ENCODE measurements around the gene ATP7A. TPM values are rescaled to one million over a fixed set of nuclear protein-coding genes. Genes with fewer than 3 reads are reported as not detected.

Gene ATP7A
- polyA plus RNA-seq, 2 of the 4 experiments (the other 2 are of a cell fraction), result 6.5 to 12.2 TPM

GRCh38 chrX:77894921-77895886 is 15.3 kb upstream of the ATP7A start, which contains the start of gene MAGT1:
TSS of gene MAGT1 (minus strand) at chrX:77895435. CDS start at chrX:77895410, 25 bp downstream.
- Histone ChIP-seq H3K4me1 (0 out of 3 replicates have a peak, but pooled peaks cover 8% of the 10 kb centered on the region), H3K27ac (peak within 1 kb of the TSS; percentile 83 to 95), H3K9me3 (no peaks in the 10 kb centered on the region), H3K4me2 (peak within 1 kb of the TSS; percentile 74), H3K4me3 (peak within 1 kb of the TSS; percentile 77)
- DNase-seq (ENCODE audit: low read depth in 1 of 2, low spot score in 1 of 2) (peak; percentile 84 to 97), FAIRE-seq (peak; percentile 92), ATAC-seq (peak; percentile 96 to 98)
- WGBS (ENCODE audit: missing lambda C conversion rate), result 1% methylated on average over 47 of the region's 49 CpGs
- TF ChIP-seq HDAC2 (IDR thresholded peaks at IDR 0.05) (no peak), JUN (IDR thresholded peaks at IDR 0.05) (peak; percentile 23 to 41; a peak in 3 of 5 replicates), RAD21 (conservative IDR thresholded peaks at IDR 0.05 in 1 of 2, IDR thresholded peaks at IDR 0.05 in 1 of 2) (no peak), SMC3 (IDR thresholded peaks at IDR 0.05) (no peak), KDM5A (IDR thresholded peaks at IDR 0.05) (peak; percentile 65; the same call in 1 of the 2 replicates), PHF8 (IDR thresholded peaks at IDR 0.05; ENCODE audit: borderline replicate concordance, low read depth) (peak; percentile 81), RFX5 (IDR thresholded peaks at IDR 0.05) (peak; percentile 83; the same call in 1 of the 2 replicates), BCL3 (IDR thresholded peaks at IDR 0.05) (0 out of 3 replicates have a peak, but pooled peaks have one; percentile 51), CEBPB (IDR thresholded peaks at IDR 0.05) (peak in 1 of 2 experiments; percentile 59; a peak in 2 of 4 replicates), POLR2A (IDR thresholded peaks at IDR 0.05; ENCODE audit: low read length) (peak; percentile 85), CBX8 (IDR thresholded peaks at IDR 0.05) (no peak), EHMT2 (IDR thresholded peaks at IDR 0.05; ENCODE audit: low read depth) (no peak)
- ChIA-PET CTCF (interaction anchor here (1.6 to 3.3 kb wide), 2 partner anchors 130 to 135 kb away, joined by 3 to 11 read pairs; no protein-coding TSS in a partner anchor), POLR2A (interaction anchor here (0.6 to 1.2 kb wide), 3 partner anchors 10 to 244 kb away, joined by 3 to 9 read pairs (median 4); partner anchors contain the start of gene TAF9B)

GRCh38 chrX:77899081-77899828 is 11.2 kb upstream of the ATP7A start, which contains the start of gene COX7B:
TSS of gene COX7B (plus strand) at chrX:77899468. CDS start at chrX:77899554, 86 bp downstream.
- peaks cover 5% of the 10 kb centered on the region; the same call in 1 of the 3 replicates for H3K4me1 ChIP-seq
- peak; percentile 82 to 83 for ATAC-seq
- under 1% methylated on average over 28 of the region's 28 CpGs for WGBS (ENCODE audit: missing lambda C conversion rate)
- DNase-seq (ENCODE audit: low read depth in 1 of 2, low spot score in 1 of 2), result peak; percentile 72 to 97
- H3K4me2 ChIP-seq, result peak within 1 kb of the TSS; percentile 71
- ChIA-PET POLR2A (interaction anchor here (0.6 to 2.2 kb wide), 9 partner anchors 10 to 1726 kb away, joined by 3 to 48 read pairs (median 3); partner anchors contain the start of genes ATP7A and TAF9B), CTCF (interaction anchor here (0.6 to 5.5 kb wide), 11 partner anchors 11 to 1343 kb away, joined by 3 to 35 read pairs (median 4); partner anchors contain the start of gene ATP7A)
- H3K4me3 ChIP-seq, result peak within 1 kb of the TSS; percentile 85
- FAIRE-seq, result peak; percentile 73
- peak; percentile 44; the same call in 2 of the 3 replicates for TF ChIP-seq CTCF (IDR thresholded peaks at IDR 0.05)
- TF ChIP-seq REST (IDR thresholded peaks at IDR 0.05), result peak; percentile 95
- TF ChIP-seq MAX (IDR thresholded peaks at IDR 0.05), result peak; percentile 30; the same call in 1 of the 2 replicates
- TF ChIP-seq JUNB (IDR thresholded peaks at IDR 0.05), result no peak
- TF ChIP-seq RAD21 (conservative IDR thresholded peaks at IDR 0.05 in 1 of 2, IDR thresholded peaks at IDR 0.05 in 1 of 2), result peak; percentile 46 to 50; a peak in 4 of 5 replicates
- TF ChIP-seq JUN (IDR thresholded peaks at IDR 0.05), result peak; percentile 54 to 57; a peak in 2 of 5 replicates
- 0 out of 2 replicates have a peak, but pooled peaks have one; percentile 3 for TF ChIP-seq PHF8 (IDR thresholded peaks at IDR 0.05; ENCODE audit: borderline replicate concordance, low read depth)
- peak; percentile 42; the same call in 2 of the 3 replicates for TF ChIP-seq SMC3 (IDR thresholded peaks at IDR 0.05)
- TF ChIP-seq CHD2 (IDR thresholded peaks at IDR 0.05; ENCODE audit: low read length, partially characterized antibody), result peak; percentile 97
- no peak for TF ChIP-seq NR3C1 (IDR thresholded peaks at IDR 0.05)
- no peak for TF ChIP-seq HEYL (CRISPR knock-in tag; IDR thresholded peaks at IDR 0.05)
- 0 out of 4 replicates have a peak, but pooled peaks of 1 of the 2 experiments have one; percentile 11 for TF ChIP-seq CEBPB (IDR thresholded peaks at IDR 0.05)
- TF ChIP-seq GATA3 (IDR thresholded peaks at IDR 0.05; ENCODE audit: borderline replicate concordance), result peak; percentile 79
- H3K27ac ChIP-seq, result peak within 1 kb of the TSS; percentile 83 to 89
- no peaks in the 10 kb centered on the region for H3K9me3 ChIP-seq
